ENCODE data around the gene SFTPD.
"Not testable (repeated sequence)": the region's sequence is repeated elsewhere in the genome, so short reads cannot be mapped to it uniquely, and the experiment has no call there.

Gene SFTPD

GRCh38 chr10:79948976-79949722 lies at the start of gene SFTPD:
Gene SFTPD (minus strand): TSS chr10:79949105. CDS start chr10:79946659, 2,446 bp downstream.
- no peak for DNase-seq

GRCh38 chr10:79995979-79996634 lies 47.2 kb upstream of the SFTPD start:
- no peak for DNase-seq

GRCh38 chr10:79994556-79994955 lies 45.7 kb upstream of the SFTPD start:
- no peak for DNase-seq

GRCh38 chr10:79988199-79988598 lies 39.3 kb upstream of the SFTPD start:
- not testable (repeated sequence) for DNase-seq

GRCh38 chr10:79986661-79987060 lies 37.8 kb upstream of the SFTPD start:
- not testable (repeated sequence) for DNase-seq

- DNase-seq, result no peak
These were observed 36.7 kb upstream of the SFTPD start for GRCh38 chr10:79985481-79986072.

- DNase-seq, result no peak
These were observed 35.9 kb upstream of the SFTPD start for GRCh38 chr10:79984851-79985250.

- DNase-seq, result no peak
These were observed 34.5 kb upstream of the SFTPD start for GRCh38 chr10:79983286-79983909.

- DNase-seq, result no peak
These were observed 34.0 kb upstream of the SFTPD start for GRCh38 chr10:79982861-79983260.

GRCh38 chr10:79982362-79982800 lies 33.5 kb upstream of the SFTPD start:
- DNase-seq, result no peak

- no peak for DNase-seq
These were observed 32.8 kb upstream of the SFTPD start for GRCh38 chr10:79981450-79982361.

GRCh38 chr10:79980711-79981110 lies 31.8 kb upstream of the SFTPD start:
- no peak for DNase-seq

- no peak for DNase-seq
These were observed 31.2 kb upstream of the SFTPD start for GRCh38 chr10:79979976-79980687.

GRCh38 chr10:79979310-79979975 lies 30.5 kb upstream of the SFTPD start:
- DNase-seq, result no peak

- no peak for DNase-seq
These were observed 28.1 kb upstream of the SFTPD start for GRCh38 chr10:79976999-79977398.

- DNase-seq, result no peak
These were observed 21.2 kb upstream of the SFTPD start for GRCh38 chr10:79970062-79970461.

- no peak for DNase-seq
These were observed 999 bp downstream of the SFTPD start for GRCh38 chr10:79947787-79948424.

- DNase-seq, result no peak
These were observed 1.9 kb downstream of the SFTPD start for GRCh38 chr10:79947083-79947415.

GRCh38 chr10:79946271-79947082 lies 2.4 kb downstream of the SFTPD start:
- no peak for DNase-seq

Data from NCI-H187 (cell line).